ENCODE results near the gene HID1.

The HID1 gene

DNA sequence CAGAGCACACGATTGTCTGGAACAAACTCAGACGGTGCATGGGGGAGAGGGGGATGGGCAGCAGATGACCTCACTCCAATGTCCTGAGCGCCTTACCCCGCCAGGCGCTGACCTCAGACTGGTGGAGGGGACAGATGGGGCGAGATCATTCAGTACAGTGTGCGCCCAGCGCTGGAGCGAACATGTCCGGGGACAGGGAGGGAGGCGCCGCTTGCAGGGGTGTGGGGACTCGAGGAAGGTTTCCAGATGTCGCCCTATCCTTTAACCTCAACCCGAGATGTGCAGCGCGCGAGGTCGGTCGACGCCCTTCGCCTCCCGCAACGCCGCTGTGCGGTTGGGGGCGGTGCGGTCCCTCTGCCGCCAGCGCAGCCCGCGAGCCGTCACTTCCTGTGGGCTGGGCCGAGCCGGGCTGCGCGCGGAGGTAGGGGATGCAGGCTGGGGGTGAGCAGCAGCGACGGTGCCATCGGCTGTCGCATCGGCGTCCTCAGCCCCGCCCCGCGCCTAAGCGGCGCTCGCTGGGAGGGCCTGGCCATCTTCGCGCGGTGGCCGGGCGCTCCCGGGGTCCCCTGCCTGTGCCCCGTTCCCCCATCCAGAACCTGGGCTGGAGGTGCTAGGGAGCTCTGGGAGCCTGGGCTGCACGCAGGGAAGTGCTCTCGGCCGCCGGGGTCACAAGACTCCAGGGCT lies 9.6 kb upstream of the HID1 start:
- Histone ChIP-seq H3K9ac (ENCODE audit: low read depth in 1 of 2, low read length in 2 of 2) (peak overlapping the region; percentile 74 to 77), H3K9me3 (ENCODE audit: control insufficient read depth in 2 of 2, low read length in 2 of 2) (no peaks in the 10 kb centered on the region), H3K27ac (ENCODE audit: low read depth in 2 of 2, low read length in 2 of 2) (peak overlapping the region; percentile 75 to 79), H3K27me3 (ENCODE audit: control insufficient read depth in 2 of 2, insufficient read depth in 2 of 2, low read length in 2 of 2) (no peaks in the 10 kb centered on the region), H3K36me3 (ENCODE audit: control insufficient read depth in 2 of 2, insufficient read depth in 2 of 2, low read length in 2 of 2) (no peaks in the 10 kb centered on the region), H3K4me1 (ENCODE audit: control insufficient read depth in 2 of 2, insufficient read depth in 2 of 2, low read length in 2 of 2) (peaks cover 9 to 17% of the 10 kb centered on the region in 2 donors), H3K4me3 (ENCODE audit: low read length in 2 of 2) (peak overlapping the region; percentile 78 to 82)

DNA sequence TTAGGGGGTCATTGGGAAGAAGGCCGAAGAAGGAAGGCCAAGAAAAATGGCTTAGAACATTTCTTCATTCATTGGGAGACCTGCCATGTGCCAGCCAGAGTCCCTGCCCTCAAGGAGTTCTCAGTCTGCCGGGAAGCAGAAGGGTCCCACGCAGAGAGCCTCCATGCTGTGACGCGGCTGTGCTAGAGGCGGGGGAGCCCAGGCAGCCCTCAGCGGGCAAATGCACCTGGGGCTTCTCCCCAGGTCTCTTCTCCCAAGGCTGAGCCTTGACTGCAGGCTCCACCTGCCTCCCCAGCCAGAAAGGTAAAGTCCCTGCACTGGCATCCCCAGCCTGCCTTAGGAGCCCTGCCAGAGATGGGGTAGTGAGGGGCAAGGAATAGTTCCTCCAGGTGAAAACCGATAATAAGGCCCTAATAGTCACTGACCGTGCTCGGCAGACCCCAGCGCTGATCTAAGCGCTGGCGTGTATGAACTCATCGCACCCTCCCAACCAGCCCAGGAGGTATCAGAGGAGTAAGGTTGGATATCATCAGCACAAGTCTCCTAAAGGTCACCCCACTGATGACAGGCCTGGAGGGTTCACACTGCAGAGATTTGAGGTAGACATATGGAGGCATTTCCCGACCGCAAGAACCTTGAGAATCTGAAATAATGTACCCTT lies 8.9 kb upstream of the HID1 start:
- Histone ChIP-seq H3K4me3 (ENCODE audit: low read length in 2 of 2) (peak overlapping the region; percentile 78 to 82), H3K9ac (ENCODE audit: low read depth in 1 of 2, low read length in 2 of 2) (peak overlapping the region; percentile 74 to 77), H3K27ac (ENCODE audit: low read depth in 2 of 2, low read length in 2 of 2) (peak overlapping the region; percentile 75 to 79)

DNA sequence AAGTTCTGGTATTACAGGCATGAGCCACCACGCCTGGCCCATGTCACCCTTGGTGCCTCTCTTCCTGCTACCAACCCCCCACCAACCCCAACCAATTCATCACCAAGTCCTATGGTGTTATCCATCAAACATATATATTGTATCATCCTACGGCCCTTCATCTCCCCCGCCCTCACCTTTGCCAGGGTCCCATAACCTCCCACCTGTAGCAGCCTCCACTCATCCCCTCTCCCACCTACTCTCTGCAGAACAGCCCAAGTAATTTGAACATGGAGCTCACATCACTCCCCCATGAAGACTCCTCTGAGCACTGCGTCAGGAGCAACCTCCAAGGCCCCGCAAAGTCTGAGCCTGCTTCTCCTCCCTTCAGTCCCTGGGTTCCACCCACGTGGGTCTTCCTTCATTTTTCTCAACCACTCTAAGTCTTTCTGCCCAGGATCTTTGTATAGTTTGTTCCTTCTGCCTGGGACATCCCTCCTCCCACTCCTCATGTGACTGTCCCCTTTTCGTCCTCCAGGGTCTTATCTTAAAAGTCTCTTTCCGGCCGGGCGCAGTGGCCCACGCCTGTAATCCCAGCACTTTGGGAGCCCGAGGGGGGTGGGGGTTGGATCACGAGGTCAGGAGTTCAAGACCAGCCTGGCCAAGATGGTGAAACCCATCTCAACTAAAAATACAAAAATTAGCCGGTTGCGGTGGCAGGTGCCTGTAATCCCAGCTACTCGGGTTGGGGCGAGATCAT lies 7.0 kb upstream of the HID1 start:
- no peak overlapping the region for H3K4me3 ChIP-seq (ENCODE audit: low read length in 2 of 2)

More for the DNA sequence above, 8.9 kb upstream of the HID1 start:
- Histone ChIP-seq H3K9me3 (ENCODE audit: control insufficient read depth in 2 of 2, low read length in 2 of 2) (no peaks in the 10 kb centered on the region), H3K27me3 (ENCODE audit: control insufficient read depth in 2 of 2, insufficient read depth in 2 of 2, low read length in 2 of 2) (no peaks in the 10 kb centered on the region), H3K36me3 (ENCODE audit: control insufficient read depth in 2 of 2, insufficient read depth in 2 of 2, low read length in 2 of 2) (no peaks in the 10 kb centered on the region), H3K4me1 (ENCODE audit: control insufficient read depth in 2 of 2, insufficient read depth in 2 of 2, low read length in 2 of 2) (peaks cover 9 to 14% of the 10 kb centered on the region in 2 donors)

DNA sequence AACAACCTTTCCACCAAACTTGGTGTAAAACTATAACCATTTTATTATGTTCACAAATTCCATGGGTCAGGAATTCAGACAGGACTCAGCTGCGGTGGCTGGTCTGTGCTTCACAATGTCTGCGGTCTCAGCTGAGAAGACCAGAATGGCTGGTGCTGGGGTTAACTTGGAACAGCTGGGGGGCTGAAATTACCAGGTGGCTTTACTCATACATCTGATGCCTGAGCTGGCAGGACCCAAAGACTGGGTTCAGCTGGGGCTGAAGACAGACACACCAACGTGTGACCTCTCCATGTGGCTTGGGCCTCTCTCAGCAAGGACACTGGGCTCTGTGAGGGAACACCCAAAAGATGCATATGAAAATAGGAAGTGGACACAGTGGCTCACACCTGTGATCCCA lies 5.7 kb upstream of the HID1 start:
- H3K36me3 ChIP-seq (ENCODE audit: control insufficient read depth in 2 of 2, insufficient read depth in 2 of 2, low read length in 2 of 2), result no peaks in the 10 kb centered on the region
- no peak overlapping the region for H3K27ac ChIP-seq (ENCODE audit: low read depth in 2 of 2, low read length in 2 of 2)
- peaks cover 9 to 14% of the 10 kb centered on the region in 2 donors for H3K4me1 ChIP-seq (ENCODE audit: control insufficient read depth in 2 of 2, insufficient read depth in 2 of 2, low read length in 2 of 2)
- peaks cover 0 to 3% of the 10 kb centered on the region in 2 donors for H3K27me3 ChIP-seq (ENCODE audit: control insufficient read depth in 2 of 2, insufficient read depth in 2 of 2, low read length in 2 of 2)
- no peak overlapping the region for H3K9ac ChIP-seq (ENCODE audit: low read depth in 1 of 2, low read length in 2 of 2)
- no peak overlapping the region for H3K4me3 ChIP-seq (ENCODE audit: low read length in 2 of 2)
- no peaks in the 10 kb centered on the region for H3K9me3 ChIP-seq (ENCODE audit: control insufficient read depth in 2 of 2, low read length in 2 of 2)

More for the DNA sequence above, 7.0 kb upstream of the HID1 start:
- no peaks in the 10 kb centered on the region for H3K36me3 ChIP-seq (ENCODE audit: control insufficient read depth in 2 of 2, insufficient read depth in 2 of 2, low read length in 2 of 2)
- H3K27ac ChIP-seq (ENCODE audit: low read depth in 2 of 2, low read length in 2 of 2), result no peak overlapping the region
- no peaks in the 10 kb centered on the region for H3K9me3 ChIP-seq (ENCODE audit: control insufficient read depth in 2 of 2, low read length in 2 of 2)
- peaks cover 0 to under 1% of the 10 kb centered on the region in 2 donors for H3K27me3 ChIP-seq (ENCODE audit: control insufficient read depth in 2 of 2, insufficient read depth in 2 of 2, low read length in 2 of 2)
- H3K9ac ChIP-seq (ENCODE audit: low read depth in 1 of 2, low read length in 2 of 2), result no peak overlapping the region
- H3K4me1 ChIP-seq (ENCODE audit: control insufficient read depth in 2 of 2, insufficient read depth in 2 of 2, low read length in 2 of 2), result peaks cover 9 to 14% of the 10 kb centered on the region in 2 donors

DNA sequence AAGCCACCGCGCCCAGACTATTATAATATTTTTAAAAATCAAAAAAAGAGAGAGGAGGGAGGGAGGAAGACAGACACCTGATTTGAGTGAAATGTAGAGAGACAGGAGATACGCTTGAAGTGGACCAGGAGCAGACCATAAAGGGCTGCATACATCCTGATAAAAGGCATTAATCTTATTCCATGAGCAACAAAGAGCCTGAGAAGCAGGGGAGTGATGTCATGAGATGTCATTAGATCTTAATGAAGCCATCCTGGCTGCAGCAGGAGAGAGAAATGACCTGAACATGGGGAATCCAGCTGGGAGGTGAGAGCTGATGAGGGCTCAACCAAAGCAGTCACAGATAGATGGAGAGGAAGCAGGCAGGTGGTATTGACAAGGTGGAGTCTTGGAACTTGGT lies 5.2 kb upstream of the HID1 start:
- Histone ChIP-seq H3K4me3 (ENCODE audit: low read length in 2 of 2) (no peak overlapping the region), H3K9ac (ENCODE audit: low read depth in 1 of 2, low read length in 2 of 2) (no peak overlapping the region), H3K36me3 (ENCODE audit: control insufficient read depth in 2 of 2, insufficient read depth in 2 of 2, low read length in 2 of 2) (no peaks in the 10 kb centered on the region), H3K9me3 (ENCODE audit: control insufficient read depth in 2 of 2, low read length in 2 of 2) (no peaks in the 10 kb centered on the region), H3K4me1 (ENCODE audit: control insufficient read depth in 2 of 2, insufficient read depth in 2 of 2, low read length in 2 of 2) (peaks cover 9 to 16% of the 10 kb centered on the region in 2 donors), H3K27ac (ENCODE audit: low read depth in 2 of 2, low read length in 2 of 2) (no peak overlapping the region), H3K27me3 (ENCODE audit: control insufficient read depth in 2 of 2, insufficient read depth in 2 of 2, low read length in 2 of 2) (peaks cover 3 to 6% of the 10 kb centered on the region in 2 donors)

DNA sequence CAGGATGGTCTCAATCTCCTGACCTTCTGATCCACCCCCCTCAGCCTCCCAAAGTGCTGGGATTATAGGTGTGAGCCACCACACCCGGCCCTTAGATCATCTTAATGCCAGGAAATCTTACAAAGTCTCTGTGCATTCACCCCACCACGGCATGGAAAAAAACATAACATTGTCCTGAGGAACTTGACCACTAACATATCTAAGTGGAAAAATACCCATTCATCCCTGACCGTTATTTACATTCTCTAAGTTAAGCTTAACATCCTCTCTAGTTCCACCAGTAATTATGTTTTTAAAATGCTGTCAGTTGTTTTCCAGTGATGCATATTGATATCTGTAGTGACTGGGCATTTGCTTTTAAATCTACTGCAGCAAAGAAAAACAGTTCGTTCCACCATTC lies 3.4 kb upstream of the HID1 start:
- no peak overlapping the region for H3K9ac ChIP-seq (ENCODE audit: low read depth in 1 of 2, low read length in 2 of 2)
- no peak overlapping the region for H3K4me3 ChIP-seq (ENCODE audit: low read length in 2 of 2)
- H3K36me3 ChIP-seq (ENCODE audit: control insufficient read depth in 2 of 2, insufficient read depth in 2 of 2, low read length in 2 of 2), result no peaks in the 10 kb centered on the region
- H3K27ac ChIP-seq (ENCODE audit: low read depth in 2 of 2, low read length in 2 of 2), result no peak overlapping the region
- peaks cover 3 to 6% of the 10 kb centered on the region in 2 donors for H3K27me3 ChIP-seq (ENCODE audit: control insufficient read depth in 2 of 2, insufficient read depth in 2 of 2, low read length in 2 of 2)
- H3K4me1 ChIP-seq (ENCODE audit: control insufficient read depth in 2 of 2, insufficient read depth in 2 of 2, low read length in 2 of 2), result peaks cover 4 to 5% of the 10 kb centered on the region in 2 donors
- no peaks in the 10 kb centered on the region for H3K9me3 ChIP-seq (ENCODE audit: control insufficient read depth in 2 of 2, low read length in 2 of 2)

DNA sequence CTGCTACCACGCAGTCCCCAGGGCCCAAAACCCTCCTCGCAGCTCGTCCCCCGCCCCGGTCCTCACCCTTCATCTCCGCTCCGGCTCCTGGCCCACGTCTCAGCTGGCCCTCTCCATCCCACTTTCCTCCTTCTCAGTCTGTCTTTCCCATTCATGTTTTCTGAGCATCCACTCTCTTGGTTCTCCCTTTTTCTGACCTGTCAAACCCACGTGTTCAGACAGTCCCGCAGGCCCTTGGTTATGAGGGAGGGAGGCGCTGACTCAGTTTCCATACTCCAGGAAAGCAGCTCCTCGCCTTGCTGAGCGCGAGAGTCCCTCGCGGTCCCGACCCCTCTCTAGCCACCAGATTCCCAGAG lies 392 bp upstream of the HID1 start:
- peaks cover 3 to 6% of the 10 kb centered on the region in 2 donors for H3K27me3 ChIP-seq (ENCODE audit: control insufficient read depth in 2 of 2, insufficient read depth in 2 of 2, low read length in 2 of 2)
- no peaks in the 10 kb centered on the region for H3K36me3 ChIP-seq (ENCODE audit: control insufficient read depth in 2 of 2, insufficient read depth in 2 of 2, low read length in 2 of 2)
- H3K4me3 ChIP-seq (ENCODE audit: low read length in 2 of 2), result peak overlapping the region; percentile 62 to 72
- H3K27ac ChIP-seq (ENCODE audit: low read depth in 2 of 2, low read length in 2 of 2), result no peak overlapping the region
- no peaks in the 10 kb centered on the region for H3K9me3 ChIP-seq (ENCODE audit: control insufficient read depth in 2 of 2, low read length in 2 of 2)
- H3K9ac ChIP-seq (ENCODE audit: low read depth in 1 of 2, low read length in 2 of 2), result peak overlapping the region in 1 of 2 donors; percentile 61
- peaks cover 9 to 19% of the 10 kb centered on the region in 2 donors for H3K4me1 ChIP-seq (ENCODE audit: control insufficient read depth in 2 of 2, insufficient read depth in 2 of 2, low read length in 2 of 2)

DNA sequence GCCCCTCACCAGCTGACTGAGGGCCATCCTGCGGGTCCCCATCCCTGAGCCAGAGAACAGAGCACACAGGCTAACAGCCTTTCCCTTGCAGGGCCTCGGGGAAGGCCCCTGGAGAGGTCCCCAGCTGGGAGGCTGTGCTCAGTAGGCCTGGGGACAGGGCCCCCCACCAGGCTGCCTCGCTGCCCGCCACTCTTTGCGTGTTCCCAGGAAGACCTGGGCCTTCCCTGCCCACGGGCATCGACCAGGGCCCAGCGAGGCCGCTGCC lies 785 bp downstream of the HID1 start:
- Histone ChIP-seq H3K9me3 (ENCODE audit: control insufficient read depth in 2 of 2, low read length in 2 of 2) (no peaks in the 10 kb centered on the region), H3K36me3 (ENCODE audit: control insufficient read depth in 2 of 2, insufficient read depth in 2 of 2, low read length in 2 of 2) (no peaks in the 10 kb centered on the region), H3K27me3 (ENCODE audit: control insufficient read depth in 2 of 2, insufficient read depth in 2 of 2, low read length in 2 of 2) (peaks cover 3 to 6% of the 10 kb centered on the region in 2 donors), H3K27ac (ENCODE audit: low read depth in 2 of 2, low read length in 2 of 2) (peak overlapping the region; percentile 71 to 84), H3K4me1 (ENCODE audit: control insufficient read depth in 2 of 2, insufficient read depth in 2 of 2, low read length in 2 of 2) (peaks cover 9 to 19% of the 10 kb centered on the region in 2 donors), H3K9ac (ENCODE audit: low read depth in 1 of 2, low read length in 2 of 2) (peak overlapping the region in 1 of 2 donors; percentile 83), H3K4me3 (ENCODE audit: low read length in 2 of 2) (peak overlapping the region; percentile 64 to 66)

DNA sequence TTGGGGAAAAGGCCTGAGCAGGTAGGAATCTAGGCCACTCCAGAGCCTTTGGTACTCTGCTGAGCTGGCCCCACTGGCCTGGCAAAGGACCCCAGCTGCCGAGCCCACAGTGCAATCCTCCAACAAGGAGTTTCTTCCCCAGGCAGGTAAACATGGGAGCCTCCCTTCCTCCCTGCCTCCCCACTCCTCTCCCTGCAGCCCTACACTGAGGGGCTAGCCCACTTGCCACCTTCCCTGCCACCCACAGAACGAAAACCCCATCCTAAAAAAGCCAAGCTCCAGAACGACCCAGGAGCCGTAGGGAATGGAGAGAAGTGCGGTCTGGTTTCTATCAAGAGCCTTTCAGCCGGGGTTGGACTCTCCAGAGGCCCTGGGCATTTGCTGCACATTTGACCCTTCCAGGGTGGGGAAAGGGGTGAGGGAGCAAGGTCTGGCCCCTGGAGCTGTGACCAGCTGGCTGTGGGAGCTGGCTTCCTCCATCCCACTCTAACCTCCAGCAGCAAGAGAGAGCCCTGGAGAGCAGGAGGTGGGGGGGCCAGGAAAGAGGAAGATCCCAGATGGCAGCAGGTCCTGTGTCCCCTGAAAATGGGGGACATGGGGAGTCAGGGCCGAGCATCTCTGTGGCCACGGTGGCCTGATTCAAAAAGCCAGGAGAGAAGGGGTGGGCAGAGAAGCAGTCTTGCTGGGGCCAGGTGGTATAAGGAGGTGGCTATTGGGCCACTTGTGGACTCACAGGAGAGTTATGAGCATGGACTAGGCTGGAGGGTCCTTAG lies 1.3 kb downstream of the HID1 start:
- H3K9ac ChIP-seq (ENCODE audit: low read depth in 1 of 2, low read length in 2 of 2), result peak overlapping the region in 1 of 2 donors; percentile 83
- H3K36me3 ChIP-seq (ENCODE audit: control insufficient read depth in 2 of 2, insufficient read depth in 2 of 2, low read length in 2 of 2), result no peaks in the 10 kb centered on the region
- peak overlapping the region; percentile 64 to 66 for H3K4me3 ChIP-seq (ENCODE audit: low read length in 2 of 2)
- no peaks in the 10 kb centered on the region for H3K9me3 ChIP-seq (ENCODE audit: control insufficient read depth in 2 of 2, low read length in 2 of 2)
- H3K27ac ChIP-seq (ENCODE audit: low read depth in 2 of 2, low read length in 2 of 2), result peak overlapping the region; percentile 71 to 84
- H3K4me1 ChIP-seq (ENCODE audit: control insufficient read depth in 2 of 2, insufficient read depth in 2 of 2, low read length in 2 of 2), result peaks cover 9 to 19% of the 10 kb centered on the region in 2 donors
- peaks cover 3 to 6% of the 10 kb centered on the region in 2 donors for H3K27me3 ChIP-seq (ENCODE audit: control insufficient read depth in 2 of 2, insufficient read depth in 2 of 2, low read length in 2 of 2)

Data from mucosa of rectum (tissue), 2 donors.